ENCODE measurements around the gene FAM9C.

- TF ChIP-seq EZH2 (IDR thresholded peaks at IDR 0.05; ENCODE audit: insufficient read depth, poor library complexity, severe bottlenecking) (no peak), EZH2phosphoT487 (IDR thresholded peaks at IDR 0.05; ENCODE audit: insufficient read depth, low read depth) (no peak)
These were observed 45.6 kb upstream of the FAM9C start for GRCh38 chrX:13090027-13090338.
